HEK293 (cell line): ENCODE results near the gene CDH12.

ENCODE experiments used
- YY1 ChIP-seq: fragments of 450-650 bp; formaldehyde crosslinking; IDR thresholded peaks from 2 replicates; pipeline ENCODE4 v1.5.1; 2018; ENCODE audit warnings: missing biosample characterization, missing genetic modification characterization
- YY2 ChIP-seq: fragments of 450-650 bp; formaldehyde crosslinking; IDR thresholded peaks from 2 replicates; pipeline ENCODE4 v1.5.1; 2016; ENCODE audit warnings: missing biosample characterization, missing genetic modification characterization
- ZEB2 ChIP-seq: fragments of 450-650 bp; formaldehyde crosslinking; IDR thresholded peaks from 2 replicates; pipeline ENCODE4 v1.5.1; 2016; ENCODE audit warnings: missing biosample characterization, missing genetic modification characterization
- ZNF169 ChIP-seq: fragments of 450-650 bp; formaldehyde crosslinking; IDR thresholded peaks from 2 replicates; pipeline ENCODE4 v1.5.1; 2016; ENCODE audit warnings: missing biosample characterization, missing genetic modification characterization
- ZNF214 ChIP-seq: fragments of 450-650 bp; formaldehyde crosslinking; IDR thresholded peaks from 2 replicates; pipeline ENCODE4 v1.5.1; 2017; ENCODE audit warnings: missing biosample characterization, mild to moderate bottlenecking, missing genetic modification characterization, borderline replicate concordance
- ZNF48 ChIP-seq: fragments of 450-650 bp; formaldehyde crosslinking; IDR thresholded peaks from 2 replicates; pipeline ENCODE4 v1.5.1; 2016; ENCODE audit warnings: missing biosample characterization, missing genetic modification characterization
- ZNF596 ChIP-seq: fragments of 450-650 bp; IDR thresholded peaks from 2 replicates; pipeline ENCODE4 v1.5.0; 2018; ENCODE audit warnings: missing biosample characterization, mild to moderate bottlenecking, missing genetic modification characterization, moderate library complexity
- TF ChIP-seq, protein P1 (sequence below): fragments of 450-650 bp; formaldehyde crosslinking; IDR thresholded peaks from 2 replicates; pipeline ENCODE4 v1.5.1; 2016; ENCODE audit warnings: missing biosample characterization, missing genetic modification characterization
- TF ChIP-seq, protein P2 (sequence below): fragments of 450-650 bp; IDR thresholded peaks from 2 replicates; pipeline ENCODE4 v1.5.1; 2018; ENCODE audit warnings: missing biosample characterization, missing genetic modification characterization
- TF ChIP-seq, protein P3 (sequence below): fragments of 450-650 bp; formaldehyde crosslinking; IDR thresholded peaks from 2 replicates; pipeline ENCODE4 v1.5.1; 2016; ENCODE audit warnings: missing biosample characterization, missing genetic modification characterization
- TF ChIP-seq, protein P4 (sequence below): fragments of 450-650 bp; formaldehyde crosslinking; IDR thresholded peaks from 2 replicates; pipeline ENCODE4 v1.5.1; 2016; ENCODE audit warnings: missing biosample characterization, missing genetic modification characterization

DNA sequence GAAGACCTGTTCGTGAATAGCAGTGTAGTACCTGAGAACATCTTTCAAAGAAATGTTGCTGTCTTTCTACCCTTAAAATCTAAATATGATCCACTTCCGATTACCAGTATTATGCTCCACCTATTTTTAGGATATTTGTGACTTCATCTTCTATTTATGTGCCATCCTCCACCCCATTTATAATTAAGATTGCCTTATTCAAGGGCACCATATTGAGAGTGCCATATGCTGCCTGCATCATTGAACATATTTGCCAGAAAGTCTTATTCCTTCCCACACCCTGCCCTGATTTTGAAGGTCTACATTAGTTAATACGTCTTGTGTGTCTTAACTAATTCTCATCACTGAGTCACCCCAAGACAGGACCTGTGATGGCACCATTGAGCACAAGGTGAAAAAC, 1076.7 kb downstream of the CDH12 start:
- TF ChIP-seq YY1 (tag by site-specific recombination) (no peak), ZNF169 (tag by site-specific recombination) (no peak), ZNF48 (tag by site-specific recombination) (no peak), ZNF596 (no peak), ZEB2 (no peak), ZNF214 (tag by site-specific recombination) (no peak), YY2 (tag by site-specific recombination) (no peak)
- TF ChIP-seq, protein P1, sequence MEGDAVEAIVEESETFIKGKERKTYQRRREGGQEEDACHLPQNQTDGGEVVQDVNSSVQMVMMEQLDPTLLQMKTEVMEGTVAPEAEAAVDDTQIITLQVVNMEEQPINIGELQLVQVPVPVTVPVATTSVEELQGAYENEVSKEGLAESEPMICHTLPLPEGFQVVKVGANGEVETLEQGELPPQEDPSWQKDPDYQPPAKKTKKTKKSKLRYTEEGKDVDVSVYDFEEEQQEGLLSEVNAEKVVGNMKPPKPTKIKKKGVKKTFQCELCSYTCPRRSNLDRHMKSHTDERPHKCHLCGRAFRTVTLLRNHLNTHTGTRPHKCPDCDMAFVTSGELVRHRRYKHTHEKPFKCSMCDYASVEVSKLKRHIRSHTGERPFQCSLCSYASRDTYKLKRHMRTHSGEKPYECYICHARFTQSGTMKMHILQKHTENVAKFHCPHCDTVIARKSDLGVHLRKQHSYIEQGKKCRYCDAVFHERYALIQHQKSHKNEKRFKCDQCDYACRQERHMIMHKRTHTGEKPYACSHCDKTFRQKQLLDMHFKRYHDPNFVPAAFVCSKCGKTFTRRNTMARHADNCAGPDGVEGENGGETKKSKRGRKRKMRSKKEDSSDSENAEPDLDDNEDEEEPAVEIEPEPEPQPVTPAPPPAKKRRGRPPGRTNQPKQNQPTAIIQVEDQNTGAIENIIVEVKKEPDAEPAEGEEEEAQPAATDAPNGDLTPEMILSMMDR: no peak
- TF ChIP-seq, protein P2, sequence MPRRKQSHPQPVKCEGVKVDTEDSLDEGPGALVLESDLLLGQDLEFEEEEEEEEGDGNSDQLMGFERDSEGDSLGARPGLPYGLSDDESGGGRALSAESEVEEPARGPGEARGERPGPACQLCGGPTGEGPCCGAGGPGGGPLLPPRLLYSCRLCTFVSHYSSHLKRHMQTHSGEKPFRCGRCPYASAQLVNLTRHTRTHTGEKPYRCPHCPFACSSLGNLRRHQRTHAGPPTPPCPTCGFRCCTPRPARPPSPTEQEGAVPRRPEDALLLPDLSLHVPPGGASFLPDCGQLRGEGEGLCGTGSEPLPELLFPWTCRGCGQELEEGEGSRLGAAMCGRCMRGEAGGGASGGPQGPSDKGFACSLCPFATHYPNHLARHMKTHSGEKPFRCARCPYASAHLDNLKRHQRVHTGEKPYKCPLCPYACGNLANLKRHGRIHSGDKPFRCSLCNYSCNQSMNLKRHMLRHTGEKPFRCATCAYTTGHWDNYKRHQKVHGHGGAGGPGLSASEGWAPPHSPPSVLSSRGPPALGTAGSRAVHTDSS (tag by site-specific recombination): no peak
- TF ChIP-seq, protein P3, sequence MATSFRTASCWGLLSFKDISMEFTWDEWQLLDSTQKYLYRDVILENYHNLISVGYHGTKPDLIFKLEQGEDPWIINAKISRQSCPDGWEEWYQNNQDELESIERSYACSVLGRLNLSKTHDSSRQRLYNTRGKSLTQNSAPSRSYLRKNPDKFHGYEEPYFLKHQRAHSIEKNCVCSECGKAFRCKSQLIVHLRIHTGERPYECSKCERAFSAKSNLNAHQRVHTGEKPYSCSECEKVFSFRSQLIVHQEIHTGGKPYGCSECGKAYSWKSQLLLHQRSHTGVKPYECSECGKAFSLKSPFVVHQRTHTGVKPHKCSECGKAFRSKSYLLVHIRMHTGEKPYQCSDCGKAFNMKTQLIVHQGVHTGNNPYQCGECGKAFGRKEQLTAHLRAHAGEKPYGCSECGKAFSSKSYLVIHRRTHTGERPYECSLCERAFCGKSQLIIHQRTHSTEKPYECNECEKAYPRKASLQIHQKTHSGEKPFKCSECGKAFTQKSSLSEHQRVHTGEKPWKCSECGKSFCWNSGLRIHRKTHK (tag by site-specific recombination): no peak
- TF ChIP-seq, protein P4, sequence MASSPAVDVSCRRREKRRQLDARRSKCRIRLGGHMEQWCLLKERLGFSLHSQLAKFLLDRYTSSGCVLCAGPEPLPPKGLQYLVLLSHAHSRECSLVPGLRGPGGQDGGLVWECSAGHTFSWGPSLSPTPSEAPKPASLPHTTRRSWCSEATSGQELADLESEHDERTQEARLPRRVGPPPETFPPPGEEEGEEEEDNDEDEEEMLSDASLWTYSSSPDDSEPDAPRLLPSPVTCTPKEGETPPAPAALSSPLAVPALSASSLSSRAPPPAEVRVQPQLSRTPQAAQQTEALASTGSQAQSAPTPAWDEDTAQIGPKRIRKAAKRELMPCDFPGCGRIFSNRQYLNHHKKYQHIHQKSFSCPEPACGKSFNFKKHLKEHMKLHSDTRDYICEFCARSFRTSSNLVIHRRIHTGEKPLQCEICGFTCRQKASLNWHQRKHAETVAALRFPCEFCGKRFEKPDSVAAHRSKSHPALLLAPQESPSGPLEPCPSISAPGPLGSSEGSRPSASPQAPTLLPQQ (tag by site-specific recombination): no peak
